Posterior cingulate gyrus (tissue), 11 donors: ENCODE measurements around the gene KIFAP3.
"Not testable (repeated sequence)": the region's sequence is repeated elsewhere in the genome, so short reads cannot be mapped to it uniquely, and the experiment has no call there.

Experiments
- DNase-seq, 10 donors: peaks; one replicate each; pipeline versions ENCODE4 v3.0.0 to v3.0.0-alpha.2; 2020 to 2021; ENCODE audit warnings: mixed read lengths in 3 of 10
- intact Hi-C: fragments of 100-400 bp; cut with DNase I; formaldehyde crosslinking; loops from one replicate; pipeline ENCODE4 v1.15.1; 2023

KIFAP3 gene

DNA sequence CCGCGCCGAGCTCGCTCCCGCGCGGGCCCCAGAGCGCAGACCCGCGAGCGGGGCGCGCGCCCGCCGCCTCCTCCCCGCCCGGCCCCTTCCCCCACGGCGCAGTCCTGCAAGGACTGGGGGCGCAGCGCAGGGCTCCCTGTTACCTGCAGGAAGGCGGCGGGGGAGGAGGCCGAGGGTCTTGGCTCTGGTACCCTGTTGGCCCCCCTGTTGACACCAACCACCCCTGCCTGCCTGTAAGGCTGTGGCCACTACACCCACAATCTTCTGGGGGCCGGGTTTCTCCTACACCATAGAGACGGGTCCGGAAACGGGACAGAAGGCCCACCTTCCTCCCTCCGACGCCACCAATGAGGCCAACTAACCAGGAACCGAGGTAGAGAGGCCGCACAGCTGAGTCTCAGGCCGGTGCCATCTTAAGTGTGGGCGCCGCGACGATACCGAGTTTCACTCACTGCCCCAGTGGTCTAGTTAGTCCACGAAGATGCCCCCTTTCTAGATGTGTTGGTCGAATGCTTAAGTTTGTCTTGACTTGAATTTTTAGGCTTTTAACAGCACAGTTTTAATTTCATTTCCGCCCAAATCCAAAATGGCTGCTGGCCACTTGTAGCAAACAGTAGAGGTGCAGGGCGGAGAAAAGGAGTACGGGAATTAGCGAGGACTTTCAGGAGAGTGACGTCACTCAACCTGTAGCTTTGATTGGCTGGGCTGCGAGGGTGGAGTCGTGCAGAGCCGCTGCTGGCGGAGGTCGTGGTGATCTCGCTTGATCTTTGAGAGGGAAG, 180.7 kb downstream of the KIFAP3 start, which contains the start of gene SCYL3:
SCYL3 (minus strand) TSS at position 252 of the 779 bp plus-strand sequence. CDS start 5,056 bp downstream, outside the sequence.
- intact Hi-C loops: loop anchor here (1.0 to 2.0 kb wide), 2 partner anchors 99 to 180 kb away; partner anchors contain the start of genes KIFAP3 and METTL18
- DNase-seq: peak; percentile 91 to 99 (median 95)

DNA sequence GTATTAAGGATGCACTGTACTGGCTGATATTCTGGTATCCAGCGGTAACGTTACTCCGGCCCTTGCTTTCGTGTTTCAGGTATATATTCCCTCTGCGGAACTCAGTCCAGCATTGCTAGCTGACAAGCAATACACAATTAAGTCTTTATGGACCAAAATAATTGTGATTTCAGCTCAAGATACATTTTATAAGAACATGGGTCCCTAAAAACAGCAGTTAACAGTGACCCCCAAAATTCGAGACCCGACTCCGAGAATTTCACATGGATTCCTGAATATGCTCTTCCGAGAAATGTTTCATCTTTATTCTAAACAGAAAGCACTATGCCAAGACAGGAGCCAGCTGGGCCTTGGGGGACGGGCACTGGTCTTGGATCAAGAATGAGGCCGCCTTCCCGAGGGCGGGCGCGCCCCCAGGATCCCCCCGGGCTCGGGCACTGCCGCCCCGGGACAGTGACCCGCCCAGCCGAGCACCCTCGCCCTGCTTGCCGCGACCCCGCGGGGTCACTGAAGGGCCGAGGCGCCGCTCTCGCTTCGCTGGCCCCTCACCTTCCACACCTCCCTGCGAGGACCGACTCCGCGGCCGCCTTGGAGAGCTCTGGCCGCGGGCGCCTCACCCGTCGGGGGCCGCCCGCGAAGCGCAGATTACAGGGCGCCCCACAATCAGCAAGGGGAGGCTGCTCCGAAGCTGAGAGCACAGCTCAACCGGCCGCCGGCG, 181.4 kb downstream of the KIFAP3 start:
- peak in 6 of 10 donors; percentile 15 to 89 (median 54) for DNase-seq
- intact Hi-C loops: no loop called here

DNA sequence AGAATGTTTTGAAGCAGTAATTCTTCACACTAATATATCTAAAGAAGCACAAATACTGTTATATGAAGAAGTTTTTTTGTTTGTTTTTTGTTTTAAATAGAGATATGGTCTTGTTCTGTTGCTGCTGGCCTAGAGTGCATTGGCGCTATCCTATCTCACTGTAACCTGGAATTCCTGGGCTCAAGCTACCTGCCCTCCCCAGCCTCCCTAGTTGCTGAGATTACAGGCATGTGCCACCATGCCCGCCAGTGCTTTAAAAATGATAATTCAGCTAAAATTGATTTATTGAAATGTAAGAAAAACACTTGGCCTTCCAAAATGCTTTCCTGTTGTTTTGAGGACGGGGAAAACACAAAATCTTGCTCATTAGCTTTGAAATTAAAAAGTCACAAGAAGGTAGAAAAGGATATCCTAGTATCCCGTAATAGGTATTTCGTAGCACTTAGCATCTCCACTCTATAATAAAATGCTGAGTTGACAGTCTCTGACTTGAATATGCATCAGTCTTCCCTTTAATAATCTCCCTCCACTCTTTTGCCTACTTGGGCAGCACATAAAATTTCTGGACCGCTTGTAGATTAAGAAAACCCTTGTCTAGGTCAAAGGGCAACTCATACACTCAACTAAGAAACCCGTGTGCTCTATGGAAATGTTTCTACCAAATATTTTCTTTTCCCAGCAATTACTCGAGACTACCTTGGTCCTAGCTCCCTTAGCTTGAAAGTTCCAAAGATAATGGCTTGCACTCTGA, 182.1 kb downstream of the KIFAP3 start:
- intact Hi-C loops: no loop called here
- DNase-seq: no peak

GRCh38 chr1:169891539-169891885, 183.0 kb downstream of the KIFAP3 start:
- DNase-seq: no peak
- intact Hi-C loops: no loop called here

- no peak for DNase-seq
- intact Hi-C loops: no loop called here
Observed at GRCh38 chr1:169890761-169891538, 183.5 kb downstream of the KIFAP3 start.

DNA sequence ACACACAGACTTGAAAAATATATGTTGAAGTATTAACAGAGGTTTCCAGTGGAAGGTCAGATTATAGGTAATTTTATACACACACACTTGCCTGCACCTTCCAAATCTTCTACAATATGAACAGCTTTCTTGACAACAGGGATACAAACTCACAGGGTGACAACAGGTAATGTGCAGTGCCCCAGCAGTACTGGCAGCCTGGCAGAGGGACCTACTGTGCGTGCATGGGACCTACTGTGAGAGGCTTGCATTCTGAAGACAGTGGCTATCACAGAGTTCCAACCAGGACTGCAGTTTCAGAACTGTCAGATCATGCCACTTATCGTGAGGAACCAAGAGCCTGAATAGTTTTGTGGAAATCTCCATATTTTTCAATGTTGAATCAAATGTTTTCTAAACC, 184.6 kb downstream of the KIFAP3 start:
- intact Hi-C loops: no loop called here
- no peak for DNase-seq

GRCh38 chr1:169886931-169887330, 187.6 kb downstream of the KIFAP3 start:
- intact Hi-C loops: no loop called here
- no peak for DNase-seq

GRCh38 chr1:169886422-169886821, 188.1 kb downstream of the KIFAP3 start:
- intact Hi-C loops: no loop called here
- DNase-seq: no peak

DNA sequence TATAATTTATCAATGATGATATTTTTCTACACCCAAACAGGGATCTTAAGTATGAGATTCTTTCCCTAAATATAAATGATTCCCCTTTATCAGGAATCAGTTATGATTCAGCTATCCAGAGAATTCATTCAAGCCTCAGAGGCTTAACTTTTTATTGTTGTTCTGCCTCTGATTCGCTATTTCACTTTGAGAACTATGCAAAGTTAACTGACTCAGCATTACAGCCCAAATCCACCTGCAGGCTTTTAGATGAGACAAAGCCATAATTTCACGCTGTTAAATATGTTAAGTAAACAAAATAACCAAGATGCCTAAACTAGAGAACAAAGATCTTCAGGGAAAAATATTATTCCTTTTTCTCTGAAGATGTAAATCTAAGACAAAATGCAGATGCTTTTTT, 189.3 kb downstream of the KIFAP3 start:
- no peak for DNase-seq

DNA sequence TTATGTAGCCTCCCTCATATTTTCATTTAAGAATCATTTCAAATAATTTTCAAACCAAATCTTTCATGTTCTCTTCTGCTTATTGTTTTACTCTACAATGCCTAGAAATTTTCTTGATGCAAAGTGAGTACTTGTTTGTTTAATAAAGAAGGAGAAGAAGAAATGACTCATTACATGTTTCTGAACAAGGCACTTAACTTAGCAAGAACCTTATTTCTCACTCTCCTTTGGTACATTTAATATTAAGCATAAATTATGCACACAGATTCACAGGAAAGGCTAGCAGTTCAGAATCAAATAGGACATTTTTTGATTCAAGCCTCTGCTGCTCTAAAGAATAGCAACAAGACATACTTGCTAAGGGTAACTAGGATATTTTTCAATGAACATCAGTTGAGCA, 189.9 kb downstream of the KIFAP3 start:
- DNase-seq: no peak
- intact Hi-C loops: no loop called here

More for the DNA sequence above, 189.3 kb downstream of the KIFAP3 start:
- intact Hi-C loops: no loop called here

DNA sequence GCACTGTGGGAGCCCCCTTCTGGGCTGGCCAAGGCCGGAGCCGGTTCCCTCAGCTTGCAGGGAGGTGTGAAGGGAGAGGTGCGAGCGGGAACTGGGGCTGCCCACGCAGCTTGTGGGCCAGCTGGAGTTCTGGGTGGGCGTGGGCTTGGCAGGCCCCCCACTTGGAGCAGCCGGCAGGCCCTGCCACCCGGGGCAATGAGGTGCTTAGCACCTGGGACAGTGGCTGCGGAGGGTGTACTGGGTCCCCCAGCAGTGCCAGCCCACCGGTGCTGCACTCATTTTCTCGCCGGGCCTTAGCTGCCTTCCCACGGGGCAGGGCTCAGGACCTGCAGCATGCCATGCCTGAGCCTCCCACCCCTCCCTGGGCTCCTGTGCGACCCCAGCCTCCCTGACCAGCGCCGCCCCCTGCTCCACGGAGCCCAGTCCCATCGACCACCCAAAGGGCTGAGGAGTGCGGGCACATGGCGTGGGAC, 192.4 kb downstream of the KIFAP3 start:
- DNase-seq: peak in 3 of 10 donors; percentile 61 to 79 (median 77)
- intact Hi-C loops: no loop called here

DNA sequence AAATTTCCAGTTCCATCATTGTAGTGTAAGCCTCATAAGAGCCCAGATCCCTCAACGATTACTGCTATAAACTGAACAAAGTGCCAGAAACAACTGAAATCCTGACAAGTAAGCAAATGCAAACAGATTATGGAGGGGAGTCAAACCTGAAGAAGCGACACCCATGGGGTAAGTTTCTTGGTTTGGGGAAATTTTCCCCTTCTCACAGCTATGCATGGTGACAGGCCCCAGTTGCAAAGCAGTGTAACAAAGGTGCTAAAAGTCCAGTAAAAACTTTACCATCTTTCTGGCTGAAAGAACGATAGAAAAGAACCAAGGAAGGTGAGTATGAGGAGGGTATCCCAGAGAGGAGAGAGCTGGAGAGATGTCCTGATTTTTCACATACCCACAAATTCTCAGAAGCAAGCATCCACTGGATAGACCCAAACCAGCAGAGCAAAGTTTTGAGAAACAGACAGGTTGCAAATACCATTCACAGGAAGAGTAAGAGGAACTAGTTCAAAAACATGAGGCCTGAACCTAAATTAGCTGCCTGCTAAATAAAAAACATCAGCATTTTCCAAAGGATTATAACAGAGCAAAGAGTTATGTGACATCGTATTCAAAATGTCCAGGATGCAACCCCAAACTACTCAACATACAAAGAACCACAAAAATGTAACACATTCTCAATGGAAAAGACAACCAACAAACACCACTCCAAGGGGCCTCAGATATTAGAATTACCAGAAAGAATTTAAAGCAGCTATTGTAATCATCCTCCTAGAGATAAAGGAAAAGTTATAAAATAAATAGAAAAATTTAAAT, 195.3 kb downstream of the KIFAP3 start:
- intact Hi-C loops: no loop called here
- DNase-seq: no peak

DNA sequence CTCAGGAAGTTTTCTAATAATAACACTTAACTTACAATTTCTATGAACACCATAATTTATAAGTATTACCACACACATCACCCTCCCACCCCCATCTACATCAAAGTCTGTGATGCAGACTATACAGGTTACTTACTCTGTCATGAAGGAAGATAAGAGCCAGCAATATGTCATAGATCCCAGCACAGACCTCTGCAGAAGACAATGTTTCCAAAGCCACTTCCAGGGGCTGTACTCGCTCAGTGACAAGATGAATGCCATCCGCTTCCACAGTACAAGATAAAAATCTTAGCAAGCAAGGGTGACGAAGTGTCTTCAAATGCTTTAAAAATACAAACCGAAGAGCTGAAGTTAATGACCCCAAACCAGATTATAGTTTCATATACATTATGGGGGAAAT, 196.0 kb downstream of the KIFAP3 start:
- DNase-seq: no peak
- intact Hi-C loops: no loop called here

GRCh38 chr1:169877800-169878491, 196.5 kb downstream of the KIFAP3 start:
- intact Hi-C loops: no loop called here
- DNase-seq: no peak

DNA sequence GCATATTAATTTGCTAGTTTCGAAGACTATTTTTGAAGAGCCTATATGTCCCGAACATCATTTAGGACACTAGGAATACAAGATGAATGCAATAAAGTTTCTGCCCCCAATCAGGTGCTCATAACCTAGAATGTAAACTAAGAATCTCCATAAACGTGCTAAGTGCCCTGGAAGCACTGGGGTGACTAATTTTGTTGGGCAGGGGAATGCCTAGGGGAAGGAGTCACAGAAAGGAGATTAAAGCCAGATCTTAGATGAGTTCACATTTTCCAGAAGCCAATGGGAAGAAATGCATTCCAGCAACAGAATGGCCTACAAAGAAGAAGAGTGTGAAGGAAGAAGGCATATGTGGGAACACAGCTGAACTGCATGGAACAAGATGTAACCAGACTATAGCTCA, 200.3 kb downstream of the KIFAP3 start:
- intact Hi-C loops: no loop called here
- no peak for DNase-seq

DNA sequence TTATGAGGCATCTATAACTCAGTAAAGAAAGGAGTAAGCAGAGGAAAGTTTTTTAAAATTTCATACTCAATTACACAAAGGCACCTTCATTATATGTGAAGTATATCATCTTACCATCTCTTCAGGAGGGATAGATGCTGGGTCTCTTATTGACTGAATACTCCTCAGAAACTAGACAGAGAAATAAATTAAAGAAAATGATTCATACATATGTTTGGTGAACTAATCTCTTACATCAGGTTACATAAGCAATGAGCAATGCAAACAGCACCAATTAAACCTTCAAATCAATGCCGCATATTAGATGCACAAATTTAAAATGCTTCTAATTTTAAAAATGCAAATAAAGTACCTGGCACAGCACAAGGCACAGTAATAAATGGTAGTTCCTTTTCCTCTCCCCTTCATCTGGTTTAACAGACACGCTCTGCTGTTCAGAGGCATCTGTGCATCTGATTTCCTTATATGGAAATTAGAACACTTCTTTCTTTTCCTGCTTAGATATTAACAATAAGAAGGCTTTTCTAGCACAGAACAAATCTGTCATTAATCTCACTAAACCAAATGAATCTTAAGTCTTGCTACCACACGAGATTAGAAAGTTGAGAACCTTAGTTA, 200.8 kb downstream of the KIFAP3 start:
- intact Hi-C loops: no loop called here
- no peak for DNase-seq

DNA sequence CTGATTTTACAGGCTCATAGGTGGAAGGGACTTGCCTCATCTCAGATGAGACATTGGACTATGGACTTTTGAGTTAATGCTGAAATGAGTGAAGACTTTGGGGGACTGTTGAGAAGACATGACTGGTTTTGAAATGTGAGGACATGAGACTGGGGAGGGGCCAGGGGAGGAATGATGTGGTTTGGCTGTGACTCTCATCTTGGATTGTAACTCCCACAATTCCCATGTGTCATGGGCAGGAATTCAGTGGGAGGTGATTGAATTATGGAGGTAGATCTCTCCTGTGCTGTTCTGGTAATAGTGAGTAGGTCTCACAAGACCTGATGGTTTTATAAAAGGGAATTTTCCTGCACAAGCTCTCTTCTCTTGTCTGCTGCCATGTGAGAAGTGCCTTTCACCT, 201.6 kb downstream of the KIFAP3 start:
- intact Hi-C loops: no loop called here
- DNase-seq: no peak

- peak in 1 of 10 donors; percentile 78 for DNase-seq
- intact Hi-C loops: not testable (repeated sequence)
Observed at GRCh38 chr1:169871988-169872387, 202.5 kb downstream of the KIFAP3 start.
